H1 (cell line): ENCODE results near the gene MYADM. TPM values are rescaled to one million over a fixed set of nuclear protein-coding genes. Genes with fewer than 3 reads are reported as not detected.

Experiments
- CBX8 ChIP-seq: fragments of 300-800, 300-1000 bp; sonication (generic); IDR thresholded peaks from 2 replicates; pipeline ENCODE4 v1.7.1; 2016; ENCODE audit warnings: low read depth, low read length, borderline replicate concordance
- CHD7 ChIP-seq: fragments of 300-600 bp; sonication (generic); IDR thresholded peaks from 2 replicates; pipeline ENCODE4 v1.7.1; 2012; ENCODE audit warnings: low read length, moderate library complexity, mild to moderate bottlenecking, inconsistent platforms; ENCODE audit not compliant: insufficient replicate concordance
- CTCF ChIP-seq, 3 experiments: IDR thresholded peaks; 1 replicate in 2 of 3; 2 replicates in 1 of 3; pipeline versions ENCODE4 v1.5.1 to v1.6.1; 2011; ENCODE audit warnings: low read length in 3 of 3, mild to moderate bottlenecking in 3 of 3, inconsistent platforms in 2 of 3, low read depth in 1 of 3, moderate library complexity in 1 of 3; ENCODE audit not compliant: insufficient read depth in 1 of 3; ENCODE audit errors: control extremely low read depth in 1 of 3
- GABPA ChIP-seq: IDR thresholded peaks from 2 replicates; pipeline ENCODE4 v1.6.1; 2011; ENCODE audit warnings: mild to moderate bottlenecking, low read length, moderate library complexity, borderline replicate concordance; ENCODE audit not compliant: insufficient read depth
- KDM1A ChIP-seq: fragments of 200-600, 300-600 bp; sonication (generic); IDR thresholded peaks from 2 replicates; pipeline ENCODE4 v1.7.1; 2016; ENCODE audit warnings: mild to moderate bottlenecking, low read length, borderline replicate concordance
- POLR2AphosphoS5 ChIP-seq: IDR thresholded peaks from 2 replicates; pipeline ENCODE4 v1.6.1; 2011; ENCODE audit warnings: low read depth, low read length
- ZNF274 ChIP-seq: IDR thresholded peaks from 2 replicates; pipeline ENCODE4 v1.7.0; 2012; ENCODE audit warnings: low read length, borderline replicate concordance; ENCODE audit errors: extremely low read depth
- polyA plus RNA-seq, 7 experiments: library from polyadenylated mRNA; depleted of rRNA in 3 of 7; stranded (reverse) in 5 of 7; unstranded in 2 of 7; fragments of >200 nt in 5 of 7; fragments of 200-250 nt in 2 of 7; gene quantifications; 1 replicate in 5 of 7; 2 replicates in 1 of 7; 4 replicates in 1 of 7; pipeline versions ENCODE4 v1.2.1 to v1.2.3, GENCODE V29; 2011 to 2013; ENCODE audit warnings: missing spikeins in 2 of 7, mixed read lengths in 2 of 7
- total RNA-seq: library from RNA; stranded (reverse); fragmentation: NEBNext Ultra II Directional; extraction: Animal tissue kit (Norgen Biotek cat#: 25700); gene quantifications from 2 replicates; pipeline ENCODE4 v1.2.1, GENCODE V29; 2021

MYADM gene
- total and polyA plus RNA-seq, 2 of the 8 experiments (the other 6 are each of a cell fraction or from before 2014, with no cell fraction given) = 70.1 to 74.2 TPM

- TF ChIP-seq ZNF274 (no peak), CHD7 (no peak), GABPA (no peak), CBX8 (no peak), CTCF (IDR thresholded peaks at IDR 0.05; ENCODE audit: control extremely low read depth in 1 of 3, insufficient read depth in 1 of 3, low read depth in 1 of 3, low read length in 3 of 3) (no peak), POLR2AphosphoS5 (peak; percentile 68), KDM1A (no peak)
Measured at GRCh38 chr19:53867225-53868090, at the start of gene MYADM (continued).
